T-helper 1 cell treated with Interleukin-12 subunit alpha and Interleukin-12 subunit beta and Interleukin-4 antibody, amounts not matched to agents 30 ng/mL and 1 ng/mL, for 36 hours (primary cell): ENCODE data around the gene PRPS1L1. TPM values are rescaled to one million over a fixed set of nuclear protein-coding genes. Genes with fewer than 3 reads are reported as not detected.

Experiments used
- intact Hi-C: fragments of 100-400 bp; cut with micrococcal nuclease; formaldehyde crosslinking; loops from one replicate; pipeline ENCODE4 v1.15.1; 2024
- total RNA-seq: library from RNA; stranded (reverse); gene quantifications from 2 replicates; pipeline ENCODE4 v1.2.3, GENCODE V29; 2022

The PRPS1L1 gene
- not detected in 2 replicates for total RNA-seq

GRCh38 chr7:18027628-18028027 is at the start of gene PRPS1L1:
Gene PRPS1L1, minus strand, starts transcription at chr7:18027846.
- intact Hi-C loops, result no loop called here

DNA sequence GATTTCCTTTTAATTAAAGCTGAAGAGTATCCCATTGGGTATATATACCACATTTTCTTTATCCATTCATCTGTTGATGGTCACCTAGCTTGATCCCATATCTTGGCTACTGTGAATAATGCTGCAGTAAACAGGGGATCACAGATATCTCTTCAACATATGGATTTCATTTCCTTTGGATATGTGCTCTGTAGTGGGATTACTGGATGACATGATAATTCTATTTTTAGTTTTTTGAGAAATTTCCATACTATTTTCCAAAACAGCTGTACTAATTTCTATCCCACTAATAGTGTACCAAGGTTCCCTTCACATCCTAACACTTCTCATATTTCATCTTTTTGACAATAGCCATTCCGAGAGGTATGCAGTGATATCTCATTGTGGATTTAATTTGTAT is 48.8 kb upstream of the PRPS1L1 start:
- intact Hi-C loops, result no loop called here

DNA sequence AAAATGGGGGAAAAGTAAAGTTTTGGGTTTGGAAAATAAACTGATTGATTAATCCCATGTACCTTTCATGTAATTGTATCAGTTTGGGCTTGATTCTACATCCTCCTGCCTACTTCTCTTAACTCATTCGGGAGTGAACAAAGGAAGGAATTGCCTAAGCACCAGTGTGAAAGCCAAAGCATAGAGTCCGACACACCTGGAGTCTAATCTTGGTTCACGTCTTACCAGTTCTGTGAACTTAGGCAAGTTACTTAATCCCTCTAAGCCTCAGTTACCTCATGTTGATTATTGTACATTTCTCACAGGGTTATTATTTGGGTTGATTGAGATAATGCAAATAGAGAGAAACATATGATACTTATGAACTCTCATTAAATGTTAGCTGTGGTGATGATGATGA is 41.1 kb upstream of the PRPS1L1 start:
- intact Hi-C loops, result no loop called here

DNA sequence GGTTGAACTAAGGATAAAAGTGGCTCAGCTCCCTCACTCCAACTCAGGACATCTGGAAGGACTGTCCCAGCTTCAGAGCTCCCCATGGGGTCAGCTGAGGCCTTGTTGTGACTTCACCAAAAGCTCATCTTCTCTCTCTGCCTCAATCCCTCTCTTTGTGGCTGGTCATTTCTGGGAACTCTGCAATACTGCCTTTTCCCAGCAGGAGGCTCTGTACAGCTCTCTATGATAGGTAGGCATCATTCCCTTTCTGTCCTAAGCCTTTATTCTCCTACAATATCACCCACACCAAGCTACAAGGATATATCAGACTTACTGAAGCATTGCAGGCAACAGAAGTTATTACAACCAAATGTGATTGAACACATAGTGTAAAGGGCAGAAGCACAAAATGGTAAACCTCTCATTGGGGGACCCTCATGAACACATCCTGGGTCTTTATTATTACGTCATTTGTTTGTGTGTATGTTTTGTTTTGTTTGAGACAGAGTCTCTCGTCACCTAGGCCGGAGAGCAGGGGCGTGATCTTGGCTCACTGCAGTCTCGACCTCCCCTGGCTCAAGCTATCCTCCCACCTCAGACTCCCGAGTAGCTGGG is 36.7 kb upstream of the PRPS1L1 start:
- intact Hi-C loops, result no loop called here

DNA sequence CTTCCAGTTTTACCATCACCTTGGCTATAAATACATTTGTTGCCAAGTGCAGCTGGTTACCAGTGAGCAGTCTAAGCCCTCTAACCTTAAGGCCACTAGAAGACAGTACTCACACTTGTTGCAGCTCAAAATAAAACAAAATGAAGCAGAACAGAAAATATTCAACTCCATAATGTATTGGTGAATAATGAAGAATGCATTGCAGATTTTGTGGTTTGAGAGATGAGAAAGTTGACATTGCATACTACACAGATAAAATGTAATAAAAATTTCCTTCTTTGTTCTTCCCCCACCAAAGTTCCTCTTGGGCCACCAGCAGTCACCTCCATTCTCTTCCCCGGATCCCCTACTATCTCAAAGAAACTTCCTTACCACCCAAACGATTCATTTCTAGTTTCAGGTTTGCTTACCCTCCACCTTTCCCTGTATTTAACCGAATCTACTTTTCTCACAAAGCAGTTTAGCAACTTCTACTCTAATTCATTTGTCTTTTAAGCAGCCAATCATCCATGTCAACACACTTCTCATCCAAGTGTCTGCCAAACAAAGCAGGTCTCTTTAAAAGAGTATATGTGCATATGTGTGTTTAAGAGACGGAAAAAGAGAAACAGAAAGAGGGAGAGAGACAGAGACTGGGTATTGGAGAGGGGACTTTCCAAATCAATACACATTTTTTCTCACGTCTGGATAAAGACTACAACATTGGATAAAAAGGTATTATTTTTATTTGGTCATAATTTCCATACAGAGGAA is 35.7 kb upstream of the PRPS1L1 start:
- intact Hi-C loops, result no loop called here

DNA sequence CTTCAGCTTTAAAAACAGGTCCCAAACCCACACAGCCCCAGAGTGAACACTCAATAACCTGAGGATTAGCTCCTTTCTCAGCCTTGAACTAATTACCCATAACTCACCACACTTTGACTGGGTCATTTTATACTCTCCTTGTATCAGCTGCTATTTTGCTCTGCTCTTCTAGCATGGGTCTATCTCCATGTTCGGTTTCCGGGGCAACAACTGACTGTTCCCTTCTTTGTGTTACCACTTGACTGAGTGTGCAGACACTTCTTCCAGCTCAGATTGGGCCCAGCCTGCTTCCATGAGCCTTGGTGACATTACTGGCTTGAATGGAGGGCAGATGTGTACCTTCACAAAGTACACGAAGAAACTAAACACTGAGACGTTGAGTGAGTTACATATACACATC is 31.5 kb upstream of the PRPS1L1 start:
- intact Hi-C loops, result no loop called here

- intact Hi-C loops, result no loop called here
These were observed 26.3 kb upstream of the PRPS1L1 start for GRCh38 chr7:18053941-18054340.

- intact Hi-C loops, result no loop called here
These were observed 25.7 kb upstream of the PRPS1L1 start for GRCh38 chr7:18053177-18053928.

- intact Hi-C loops, result no loop called here
These were observed 21.6 kb upstream of the PRPS1L1 start for GRCh38 chr7:18049262-18049661.

GRCh38 chr7:18046601-18047000 is 19.0 kb upstream of the PRPS1L1 start:
- intact Hi-C loops, result no loop called here

DNA sequence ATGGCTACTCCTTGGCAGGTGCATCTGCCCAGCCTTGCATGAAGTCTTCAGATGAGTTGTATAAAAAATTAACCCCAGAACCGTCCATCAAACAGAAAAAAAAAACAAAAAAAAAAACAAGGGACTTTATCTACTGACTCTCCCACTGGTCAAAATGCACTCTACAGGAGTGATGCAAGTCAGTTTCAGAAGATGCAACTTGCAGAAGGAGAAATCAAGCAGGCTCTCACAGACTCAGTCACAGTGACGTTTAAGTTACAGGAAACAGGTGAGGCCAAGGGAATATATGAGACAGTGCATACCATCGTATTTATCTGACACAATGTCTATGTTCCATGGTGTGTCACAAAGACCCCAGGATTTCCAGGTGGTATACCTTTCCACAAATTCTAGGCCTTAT is 17.5 kb upstream of the PRPS1L1 start:
- intact Hi-C loops, result no loop called here

DNA sequence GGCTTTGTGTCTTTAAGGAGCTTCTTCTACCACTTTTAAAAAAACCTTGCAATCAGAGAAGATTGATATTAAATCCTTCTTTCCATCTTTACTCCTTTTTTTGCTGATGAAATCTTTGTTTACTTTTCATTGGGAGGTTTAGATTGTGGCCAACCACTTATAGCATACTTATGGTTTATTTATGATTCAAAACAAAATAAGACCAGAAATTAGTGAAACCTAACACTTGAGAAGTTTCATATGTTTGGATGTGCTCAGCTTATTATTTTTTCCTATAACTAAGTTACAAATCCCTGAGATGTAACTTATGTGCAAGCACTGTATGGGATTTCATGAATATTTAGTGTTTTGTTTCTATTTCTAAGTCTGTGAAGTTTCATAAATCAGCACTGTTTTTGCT is 13.5 kb upstream of the PRPS1L1 start:
- intact Hi-C loops, result no loop called here

- intact Hi-C loops, result no loop called here
These were observed 12.6 kb upstream of the PRPS1L1 start for GRCh38 chr7:18040196-18040595.

GRCh38 chr7:18038382-18038781 is 10.7 kb upstream of the PRPS1L1 start:
- intact Hi-C loops, result no loop called here

DNA sequence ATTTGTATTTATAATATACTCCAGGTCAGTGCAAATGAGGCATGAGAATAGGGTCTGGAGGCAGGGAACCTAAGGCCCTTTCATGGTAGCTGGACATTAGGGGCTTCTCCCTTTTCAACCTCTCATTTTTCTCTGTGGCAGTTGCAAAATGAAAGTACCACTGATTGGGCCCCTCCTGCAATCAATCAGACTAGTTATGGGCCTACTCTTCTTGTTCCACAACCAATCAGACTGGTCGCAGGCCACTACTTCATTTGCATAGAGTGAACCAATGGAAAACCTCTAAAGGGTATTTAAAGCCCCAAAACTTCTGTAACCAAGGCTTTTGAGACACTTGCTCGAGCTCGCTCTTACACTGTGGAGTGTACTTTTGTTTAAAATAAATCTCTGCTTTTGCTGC is 10.0 kb upstream of the PRPS1L1 start:
- intact Hi-C loops, result no loop called here

DNA sequence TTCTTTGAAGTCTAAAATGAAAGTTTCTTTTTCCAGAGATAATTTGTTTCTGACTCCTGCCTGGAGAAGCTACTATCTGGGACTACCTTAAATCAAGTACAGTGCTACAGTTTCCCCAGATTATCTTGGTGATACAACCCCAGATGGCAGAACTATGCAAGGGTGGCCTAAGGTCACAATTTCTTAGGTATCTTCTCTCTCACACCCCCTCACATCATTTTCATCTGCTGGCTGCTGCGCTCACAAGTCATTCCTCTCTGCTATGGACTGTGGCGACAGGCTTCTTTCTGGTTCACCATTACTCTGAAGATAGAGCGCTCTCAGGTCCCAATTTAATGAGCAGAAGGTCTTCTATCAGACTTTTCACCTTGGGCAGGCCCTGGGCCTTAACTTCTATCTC is 9.1 kb upstream of the PRPS1L1 start:
- intact Hi-C loops, result no loop called here

- intact Hi-C loops, result no loop called here
These were observed 3.1 kb upstream of the PRPS1L1 start for GRCh38 chr7:18030758-18031157.

GRCh38 chr7:18020138-18020715 is 7.4 kb downstream of the PRPS1L1 start:
- intact Hi-C loops, result no loop called here

- intact Hi-C loops, result no loop called here
These were observed 8.1 kb downstream of the PRPS1L1 start for GRCh38 chr7:18019555-18019954.

GRCh38 chr7:18018296-18019215 is 9.1 kb downstream of the PRPS1L1 start:
- intact Hi-C loops, result no loop called here
